K562 (cell line): Measurements from ENCODE around the gene USP24. TPM values are rescaled to one million over a fixed set of nuclear protein-coding genes. Genes with fewer than 3 reads are reported as not detected.

ENCODE experiments used
- ATAC-seq: fragments of 200-7000 bp; cut with Tn5 transposase; 3 replicates; pipeline ENCODE4 v1.9.1; 2020; ENCODE audit warnings: moderate library complexity
- BruUV-seq: library from RNA; stranded (reverse); fragments of 400-500 nt; replicated peaks from 2 replicates; lab custom pipeline; 2021; lab: Mats Ljungman, UMichigan
- CTCF ChIA-PET: fragments of 300-600 bp; formaldehyde crosslinking; extraction: SDS; loops from one replicate; lab custom pipeline; 2021; ENCODE audit warnings: low intra/inter-chr PET ratio; lab: Yijun Ruan, JAX
- POLR2A ChIA-PET: fragments of 300-600, 350-650 bp; sonication (Branson Sonifier 250); formaldehyde crosslinking; extraction: SDS; loops from one replicate; lab custom pipeline; 2021; ENCODE audit warnings: antibody characterized with exemption, inconsistent platforms; lab: Yijun Ruan, JAX
- DNase-seq, 4 experiments: peaks; one replicate each; pipeline versions ENCODE4 v3.0.0 to v3.0.0-alpha.2; 2011 to 2018; ENCODE audit warnings: low spot score in 3 of 4, mixed read lengths in 3 of 4; ENCODE audit errors: extremely low read depth in 1 of 4
- FAIRE-seq: peaks from 2 replicates; lab custom pipeline; 2011; peaks lifted over from hg19 to GRCh38; lab: Jason Lieb, UNC
- H2AFZ ChIP-seq: 2 replicates; pipeline ENCODE4 v1.6.0; 2011; ENCODE audit warnings: low read depth, low read length, control low read depth, inconsistent platforms
- H3K27ac ChIP-seq: fragments of 200-600 bp; 3 replicates; pipeline ENCODE4 v1.8.0; 2011; ENCODE audit warnings: low read depth, mild to moderate bottlenecking, control low read depth, inconsistent platforms, low read length, moderate library complexity, mixed read lengths; ENCODE audit errors: extremely low read depth
- H3K27me3 ChIP-seq, 2 experiments: fragments of 300-600 bp in 1 of 2; 2 replicates in 1 of 2; 3 replicates in 1 of 2; pipeline versions ENCODE4 v1.6.0 to v1.8.0; 2011; ENCODE audit warnings: inconsistent platforms in 2 of 2, low read length in 2 of 2, mild to moderate bottlenecking in 1 of 2, mixed read lengths in 1 of 2, moderate library complexity in 1 of 2; ENCODE audit not compliant: control insufficient read depth in 2 of 2, insufficient read depth in 2 of 2
- H3K36me3 ChIP-seq: fragments of 300-600 bp; 3 replicates; pipeline ENCODE4 v1.8.0; 2011; ENCODE audit warnings: mild to moderate bottlenecking, low read length, inconsistent platforms; ENCODE audit not compliant: control insufficient read depth, insufficient read depth
- H3K4me1 ChIP-seq, 2 experiments: fragments of 200-600 bp in 1 of 2; replicated peaks in 1 of 2; 2 replicates in 1 of 2; 3 replicates in 1 of 2; pipeline versions ENCODE4 v1.5.1 to v1.8.0; 2011; ENCODE audit warnings: inconsistent platforms in 2 of 2, low read length in 2 of 2, mild to moderate bottlenecking in 1 of 2, mixed read lengths in 1 of 2, moderate library complexity in 1 of 2; ENCODE audit not compliant: control insufficient read depth in 2 of 2, insufficient read depth in 2 of 2
- H3K4me2 ChIP-seq: 2 replicates; pipeline ENCODE4 v1.6.1; 2011; ENCODE audit warnings: low read length, control low read depth, inconsistent platforms, mixed read lengths; ENCODE audit not compliant: insufficient read depth
- H3K4me3 ChIP-seq: fragments of 200-600 bp; sonication (generic), shearing (Covaris generic); 2 replicates; pipeline ENCODE4 v1.5.1; 2016; ENCODE audit warnings: control low read depth, inconsistent platforms
- H3K79me2 ChIP-seq: fragments of 200-600 bp; 3 replicates; pipeline ENCODE4 v1.8.0; 2011; ENCODE audit warnings: low read length, inconsistent platforms; ENCODE audit not compliant: control insufficient read depth, insufficient read depth
- H3K9ac ChIP-seq, 2 experiments: 2 replicates each; pipeline versions ENCODE4 v1.6.0 to v1.6.1; 2011; ENCODE audit warnings: low read depth in 2 of 2, low read length in 2 of 2, control low read depth in 1 of 2, inconsistent platforms in 1 of 2, mild to moderate bottlenecking in 1 of 2, mixed read lengths in 1 of 2; ENCODE audit not compliant: insufficient read depth in 1 of 2
- H3K9me1 ChIP-seq: one replicate; pipeline ENCODE4 v1.6.0; 2011; ENCODE audit warnings: inconsistent platforms, mild to moderate bottlenecking, low read length, moderate library complexity; ENCODE audit not compliant: control insufficient read depth, insufficient read depth
- H3K9me3 ChIP-seq: replicated peaks from 2 replicates; pipeline ENCODE4 v1.5.1; 2011; ENCODE audit warnings: low read depth, low read length, inconsistent platforms; ENCODE audit not compliant: control insufficient read depth, insufficient read depth
- H4K20me1 ChIP-seq: replicated peaks from 2 replicates; pipeline ENCODE4 v1.6.1; 2011; ENCODE audit warnings: low read length, inconsistent platforms, mixed read lengths; ENCODE audit not compliant: control insufficient read depth, insufficient read depth
- GABPA ChIP-seq: fragments of 200-800 bp; sonication (Bioruptor generic); conservative IDR thresholded peaks from 2 replicates; pipeline ENCODE4 v1.6.1; 2016; ENCODE audit warnings: low read depth, missing genetic modification characterization, missing compliant biosample characterization
- HCFC1 ChIP-seq: IDR thresholded peaks from 2 replicates; pipeline ENCODE4 v1.6.1; 2012; ENCODE audit warnings: low read depth, low read length, improper control_type of control experiment
- SMAD1 ChIP-seq: fragments of 150-350 bp; IDR thresholded peaks from 2 replicates; pipeline ENCODE4 v1.6.1; 2014; ENCODE audit warnings: low read length, low read depth; ENCODE audit not compliant: partially characterized antibody
- WGBS: fragments of 100-300 bp; shearing (Covaris generic); methylation state at CpG from one replicate; pipeline ENCODE4 v1.1.6; 2016; ENCODE audit warnings: low coverage, mixed read lengths; ENCODE audit not compliant: insufficient coverage; ENCODE audit errors: missing lambda C conversion rate; 5-methylcytosine and 5-hydroxymethylcytosine counted together
- in situ Hi-C: fragments of 300-500 bp; cut with MboI; formaldehyde crosslinking; loops from 4 replicates; pipeline ENCODE4 v1.15.0; 2018; ENCODE audit warnings: inconsistent platforms, mixed read lengths
- intact Hi-C: fragments of 100-400 bp; cut with micrococcal nuclease; formaldehyde crosslinking; loops from 2 replicates; pipeline ENCODE4 v1.14.2; 2022
- polyA plus RNA-seq, 8 experiments: library from polyadenylated mRNA; depleted of rRNA in 4 of 8; stranded (reverse) in 5 of 8; unstranded in 3 of 8; fragments of >200 nt; fragmentation: Nextera tagmentation in 2 of 8; fragmentation: Illumina TruSeq in 1 of 8; extraction: Ambion mirVana in 2 of 8; extraction: Trizol in 1 of 8; gene quantifications; 2 replicates each; pipeline versions ENCODE4 v1.2.1 to v1.2.3, GENCODE V29; 2011 to 2014; ENCODE audit warnings: inconsistent platforms in 1 of 8, missing spikeins in 1 of 8
- total RNA-seq, 7 experiments: library from RNA; depleted of rRNA in 6 of 7; stranded (reverse); fragments of >200 nt in 6 of 7; fragmentation: Illumina TruSeq in 2 of 7; extraction: Trizol in 2 of 7; gene quantifications; 2 replicates each; pipeline versions ENCODE4 v1.2.1 to v1.2.3, GENCODE V29; 2011 to 2021; ENCODE audit warnings: low replicate concordance in 1 of 7
- TF ChIP-seq, protein P1 (sequence below), 2 experiments: IDR thresholded peaks in 1 of 2; conservative IDR thresholded peaks in 1 of 2; 2 replicates each; pipeline ENCODE4 v1.6.1; 2016; ENCODE audit warnings: low read depth in 2 of 2, mild to moderate bottlenecking in 1 of 2, missing compliant biosample characterization in 1 of 2, missing genetic modification characterization in 1 of 2, moderate library complexity in 1 of 2
- TF ChIP-seq, protein P2 (sequence below): fragments of 450-650 bp; IDR thresholded peaks from 2 replicates; pipeline ENCODE4 v1.6.1; 2016

The USP24 gene
- total and polyA plus RNA-seq, 9 of the 15 experiments (the other 6 are each of a cell fraction or from before 2014, with no cell fraction given), result 7.7 to 62.6 (median 36.8) TPM

DNA sequence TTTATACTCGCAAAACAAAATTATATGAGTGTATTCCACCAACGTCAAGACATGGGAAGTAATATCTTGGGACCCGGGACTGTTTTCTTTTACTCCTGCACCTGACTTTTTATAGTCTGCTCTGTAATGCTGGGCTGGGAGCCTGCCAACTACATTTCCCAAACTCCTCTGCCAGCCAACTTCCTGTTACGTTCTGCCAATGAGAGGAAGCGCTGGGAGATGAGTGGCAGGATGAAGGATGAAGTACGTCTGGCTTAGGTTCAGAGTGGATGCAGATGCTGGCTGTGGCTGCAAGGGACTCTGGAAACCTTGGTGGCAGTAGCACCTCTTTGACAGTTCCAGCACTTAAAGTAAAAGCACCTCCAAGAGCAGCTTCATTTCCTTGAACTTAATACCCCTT is 59.6 kb downstream of the USP24 start:
- H3K79me2 ChIP-seq, result no peaks in the 10 kb centered on the region
- ChIA-PET POLR2A (interaction anchor here (0.9 kb wide), 1 partner anchor 58 kb away, joined by 7 read pairs; no protein-coding TSS in a partner anchor), CTCF (no interaction called here)
- H4K20me1 ChIP-seq, result no peaks in the 10 kb centered on the region
- intact Hi-C loops, result no loop called here
- H3K27ac ChIP-seq, result no peak overlapping the region
- H2AFZ ChIP-seq, result no peak overlapping the region
- H3K9me3 ChIP-seq, result no peaks in the 10 kb centered on the region
- no peak overlapping the region for H3K4me3 ChIP-seq
- no peaks in the 10 kb centered on the region for H3K27me3 ChIP-seq
- ATAC-seq, result peak; percentile 51
- no peaks in the 10 kb centered on the region for H3K9me1 ChIP-seq
- in situ Hi-C loops, result no loop called here
- TF ChIP-seq SMAD1 (no peak), GABPA (peak; percentile 42; the same call in 1 of the 2 replicates), HCFC1 (peak; percentile 63)
- TF ChIP-seq, protein P1, sequence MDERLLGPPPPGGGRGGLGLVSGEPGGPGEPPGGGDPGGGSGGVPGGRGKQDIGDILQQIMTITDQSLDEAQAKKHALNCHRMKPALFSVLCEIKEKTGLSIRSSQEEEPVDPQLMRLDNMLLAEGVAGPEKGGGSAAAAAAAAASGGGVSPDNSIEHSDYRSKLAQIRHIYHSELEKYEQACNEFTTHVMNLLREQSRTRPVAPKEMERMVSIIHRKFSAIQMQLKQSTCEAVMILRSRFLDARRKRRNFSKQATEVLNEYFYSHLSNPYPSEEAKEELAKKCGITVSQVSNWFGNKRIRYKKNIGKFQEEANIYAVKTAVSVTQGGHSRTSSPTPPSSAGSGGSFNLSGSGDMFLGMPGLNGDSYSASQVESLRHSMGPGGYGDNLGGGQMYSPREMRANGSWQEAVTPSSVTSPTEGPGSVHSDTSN (CRISPR knock-in tag; IDR thresholded peaks at IDR 0.05; ENCODE audit: low read depth), result no peak
- TF ChIP-seq, protein P1 (tag; conservative IDR thresholded peaks at IDR 0.05; ENCODE audit: low read depth), result peak; percentile 68
- TF ChIP-seq, protein P2, sequence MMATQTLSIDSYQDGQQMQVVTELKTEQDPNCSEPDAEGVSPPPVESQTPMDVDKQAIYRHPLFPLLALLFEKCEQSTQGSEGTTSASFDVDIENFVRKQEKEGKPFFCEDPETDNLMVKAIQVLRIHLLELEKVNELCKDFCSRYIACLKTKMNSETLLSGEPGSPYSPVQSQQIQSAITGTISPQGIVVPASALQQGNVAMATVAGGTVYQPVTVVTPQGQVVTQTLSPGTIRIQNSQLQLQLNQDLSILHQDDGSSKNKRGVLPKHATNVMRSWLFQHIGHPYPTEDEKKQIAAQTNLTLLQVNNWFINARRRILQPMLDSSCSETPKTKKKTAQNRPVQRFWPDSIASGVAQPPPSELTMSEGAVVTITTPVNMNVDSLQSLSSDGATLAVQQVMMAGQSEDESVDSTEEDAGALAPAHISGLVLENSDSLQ, result peak; percentile 90
- no peak overlapping the region for H3K4me2 ChIP-seq
- peaks cover 86% of the 10 kb centered on the region for H3K36me3 ChIP-seq
- peak in 2 of 4 experiments; percentile 10 to 16 for DNase-seq
- FAIRE-seq, result no peak
- H3K4me1 ChIP-seq, result no peaks in the 10 kb centered on the region
- BruUV-seq, result no TSS peak
- no peak overlapping the region for H3K9ac ChIP-seq
- 84% methylated on average over 6 of the region's 6 CpGs for WGBS
